ENCODE data around the gene RBMS3. TPM values are rescaled to one million over a fixed set of nuclear protein-coding genes. Genes with fewer than 3 reads are reported as not detected.

The RBMS3 gene
- total RNA-seq, 1 experiment from 2014 or later: 0.42 TPM

GRCh38 chr3:29686889-29687592 is 406.2 kb downstream of the RBMS3 start:
- no peak overlapping the region for H3K27ac ChIP-seq (ENCODE audit: low read depth, low read length)
- ChIA-PET CTCF (no interaction called here), RAD21 (ENCODE audit: low non-redundant PET in 1 of 2, low total read pairs in 2 of 2, uncharacterized antibody in 2 of 2, unreplicated experiment in 2 of 2) (no interaction called here), POLR2A (no interaction called here)
- no peak overlapping the region for H3K4me3 ChIP-seq (replicated peaks in 1 of 2; ENCODE audit: low read depth in 1 of 2, low read length in 2 of 2)
- H4K20me1 ChIP-seq (ENCODE audit: insufficient read depth): no peaks in the 10 kb centered on the region
- no peaks in the 10 kb centered on the region for H3K9me2 ChIP-seq (ENCODE audit: insufficient read depth)
- H3K4me2 ChIP-seq (ENCODE audit: low read length): no peak overlapping the region
- intact Hi-C loops (cut with micrococcal nuclease): no loop called here
- no peak overlapping the region for H2AFZ ChIP-seq (ENCODE audit: low read depth, low read length, poor library complexity, severe bottlenecking)
- H3K36me3 ChIP-seq (ENCODE audit: control insufficient read depth in 1 of 2, insufficient read depth in 2 of 2, low read length in 2 of 2): no peaks in the 10 kb centered on the region
- no peaks in the 10 kb centered on the region for H3K9me3 ChIP-seq (ENCODE audit: control insufficient read depth in 1 of 2, insufficient read depth in 1 of 2, low read depth in 1 of 2, low read length in 2 of 2)
- no peak for DNase-seq (ENCODE audit: low read depth, low spot score)
- no peaks in the 10 kb centered on the region for H3K27me3 ChIP-seq (ENCODE audit: insufficient read depth, low read length)
- ATAC-seq: no peak
- H3K4me1 ChIP-seq (ENCODE audit: control insufficient read depth in 1 of 2, insufficient read depth in 2 of 2, low read length in 2 of 2): peaks cover 0 to 7% of the 10 kb centered on the region in 2 experiments; a peak in 2 of 4 replicates
- H3K9ac ChIP-seq (ENCODE audit: low read length): no peak overlapping the region
- no peak for TF ChIP-seq EZH2 (IDR thresholded peaks at IDR 0.05)
- TF ChIP-seq EZH2phosphoT487 (IDR thresholded peaks at IDR 0.05; ENCODE audit: borderline replicate concordance): no peak
- no peak for TF ChIP-seq RAD21 (IDR thresholded peaks at IDR 0.05; ENCODE audit: low read depth)
- TF ChIP-seq CBX3 (IDR thresholded peaks at IDR 0.05; ENCODE audit: low read depth): no peak
- TF ChIP-seq SP1 (IDR thresholded peaks at IDR 0.05; ENCODE audit: low read depth): no peak
- no peak for TF ChIP-seq MAX (IDR thresholded peaks at IDR 0.05)
- TF ChIP-seq POLR2AphosphoS5 (IDR thresholded peaks at IDR 0.05; ENCODE audit: low read depth, low read length): no peak
- no peak for TF ChIP-seq ZBTB33 (IDR thresholded peaks at IDR 0.05; ENCODE audit: extremely low read depth, insufficient replicate concordance, low read length)
- TF ChIP-seq CEBPB (IDR thresholded peaks at IDR 0.05; ENCODE audit: low read depth): no peak
- no peak for TF ChIP-seq CTCF (IDR thresholded peaks at IDR 0.05 in 2 of 3, conservative IDR thresholded peaks at IDR 0.05 in 1 of 3; ENCODE audit: borderline replicate concordance in 1 of 3, insufficient read depth in 1 of 3, low read depth in 2 of 3, low read length in 2 of 3)
- TF ChIP-seq ELF1 (IDR thresholded peaks at IDR 0.05; ENCODE audit: borderline replicate concordance, low read depth): no peak
- no peak for TF ChIP-seq ZNF274 (IDR thresholded peaks at IDR 0.05; ENCODE audit: low read depth, low read length)
- no peak for TF ChIP-seq REST (IDR thresholded peaks at IDR 0.05; ENCODE audit: low read depth)
- no peak for TF ChIP-seq ATF3 (IDR thresholded peaks at IDR 0.05)
- TF ChIP-seq POLR2A (IDR thresholded peaks at IDR 0.05; ENCODE audit: borderline replicate concordance, extremely low read depth, insufficient read depth, insufficient read length): no peak
- TF ChIP-seq YY1 (IDR thresholded peaks at IDR 0.05; ENCODE audit: extremely low read depth, insufficient replicate concordance, low read depth, low read length): no peak
- no peak for TF ChIP-seq SRF (IDR thresholded peaks at IDR 0.05; ENCODE audit: low read depth)
- no peak for TF ChIP-seq FOSL1 (IDR thresholded peaks at IDR 0.05; ENCODE audit: low read depth)
- TF ChIP-seq SIN3A (IDR thresholded peaks at IDR 0.05; ENCODE audit: low read depth): no peak
- H3K79me2 ChIP-seq (ENCODE audit: insufficient read depth, low read length): no peaks in the 10 kb centered on the region
- BruUV-seq (replicated peaks): no TSS peak

All from HCT116 (cell line).